Measurements from ENCODE around the gene INAFM1.

INAFM1 gene

GRCh38 chr19:47313754-47314295 is 39.1 kb downstream of the INAFM1 start:
- DNase-seq: no peak

- DNase-seq: no peak
These were observed 40.6 kb downstream of the INAFM1 start for GRCh38 chr19:47315125-47315821.

GRCh38 chr19:47316513-47316912 is 41.8 kb downstream of the INAFM1 start:
- DNase-seq: no peak

- no peak for DNase-seq
These were observed 45.5 kb downstream of the INAFM1 start for GRCh38 chr19:47319923-47320871.

GRCh38 chr19:47321630-47322029 is 46.9 kb downstream of the INAFM1 start:
- no peak for DNase-seq

GRCh38 chr19:47322058-47322457 is 47.4 kb downstream of the INAFM1 start:
- DNase-seq: no peak

- DNase-seq: no peak
These were observed 48.7 kb downstream of the INAFM1 start for GRCh38 chr19:47323409-47323808.

GRCh38 chr19:47323872-47324271 is 49.2 kb downstream of the INAFM1 start:
- DNase-seq: no peak

- no peak for DNase-seq
These were observed 49.8 kb downstream of the INAFM1 start for GRCh38 chr19:47324502-47324901.

Data from NCI-H524 treated with DMSO at 0.1 percent for 48 hours (cell line).